ENCODE measurements around the gene BPTF.

BPTF gene

GRCh38 chr17:67824735-67825626 lies at the start of gene BPTF (continued):
- TF ChIP-seq ZNF146 (tag by site-specific recombination; IDR thresholded peaks at IDR 0.05) (no peak), ZNF558 (tag by site-specific recombination; IDR thresholded peaks at IDR 0.05) (no peak), ZNF266 (tag by site-specific recombination; IDR thresholded peaks at IDR 0.05; ENCODE audit: low read depth) (no peak), BCL11B (tag by site-specific recombination; IDR thresholded peaks at IDR 0.05; ENCODE audit: low read depth) (no peak), PATZ1 (tag by site-specific recombination; IDR thresholded peaks at IDR 0.05) (peak; percentile 71), ZNF398 (tag by site-specific recombination; IDR thresholded peaks at IDR 0.05) (peak; percentile 58; the same call in 1 of the 2 replicates), ZNF561 (tag by site-specific recombination; IDR thresholded peaks at IDR 0.05; ENCODE audit: borderline replicate concordance) (peak; percentile 88), ZNF37A (tag by site-specific recombination; IDR thresholded peaks at IDR 0.05) (no peak), ZFHX2 (tag by site-specific recombination; conservative IDR thresholded peaks at IDR 0.05) (peak; percentile 59), ZNF514 (tag by site-specific recombination; IDR thresholded peaks at IDR 0.05) (no peak), SCRT1 (tag by site-specific recombination; IDR thresholded peaks at IDR 0.05; ENCODE audit: borderline replicate concordance) (0 out of 2 replicates have a peak, but pooled peaks have one; percentile 56), ZSCAN23 (tag by site-specific recombination; IDR thresholded peaks at IDR 0.05) (no peak), ZNF660 (tag by site-specific recombination; IDR thresholded peaks at IDR 0.05) (peak; percentile 88), ZNF214 (tag by site-specific recombination; IDR thresholded peaks at IDR 0.05; ENCODE audit: borderline replicate concordance) (no peak), KLF1 (tag by site-specific recombination; IDR thresholded peaks at IDR 0.05) (peak; percentile 90), ZNF426 (tag by site-specific recombination; IDR thresholded peaks at IDR 0.05) (no peak), ZNF837 (tag by site-specific recombination; IDR thresholded peaks at IDR 0.05) (no peak), ZNF24 (tag by site-specific recombination; IDR thresholded peaks at IDR 0.05) (no peak), ZNF843 (tag by site-specific recombination; IDR thresholded peaks at IDR 0.05) (no peak), TCF7L2 (IDR thresholded peaks at IDR 0.05; ENCODE audit: borderline replicate concordance, low read depth, low read length) (no peak), ZBTB48 (tag by site-specific recombination; IDR thresholded peaks at IDR 0.05) (peak; percentile 37; the same call in 1 of the 2 replicates), ZNF175 (tag by site-specific recombination; IDR thresholded peaks at IDR 0.05) (no peak), TRIM28 (IDR thresholded peaks at IDR 0.05; ENCODE audit: borderline replicate concordance, low read length) (no peak), ZNF248 (tag by site-specific recombination; IDR thresholded peaks at IDR 0.05) (no peak), ZNF785 (tag by site-specific recombination; IDR thresholded peaks at IDR 0.05) (no peak), ZBTB6 (tag by site-specific recombination; IDR thresholded peaks at IDR 0.05) (peak; percentile 63), ZNF350 (tag by site-specific recombination; IDR thresholded peaks at IDR 0.05) (no peak), EGR2 (tag by site-specific recombination; IDR thresholded peaks at IDR 0.05; ENCODE audit: low read depth) (no peak), ZNF776 (tag by site-specific recombination; IDR thresholded peaks at IDR 0.05; ENCODE audit: borderline replicate concordance) (no peak), ZBTB49 (tag by site-specific recombination; IDR thresholded peaks at IDR 0.05; ENCODE audit: low read depth) (no peak), KLF16 (tag by site-specific recombination; IDR thresholded peaks at IDR 0.05) (0 out of 2 replicates have a peak, but pooled peaks have one; percentile 58)
